Mesangial cell (primary cell): ENCODE measurements around the gene PPM1K. TPM values are rescaled to one million over a fixed set of nuclear protein-coding genes. Genes with fewer than 3 reads are reported as not detected.

ENCODE experiments used
- total RNA-seq: library from RNA; depleted of rRNA; stranded (reverse); fragments of >200 nt; gene quantifications from 2 replicates; pipeline ENCODE4 v1.2.3, GENCODE V29; 2015

Gene PPM1K
- total RNA-seq, result 3.7 and 11.6 TPM in 2 replicates

GRCh38 chr4:88284439-88285234 lies at the start of gene PPM1K:
Gene PPM1K, minus strand, starts transcription at chr4:88284561. Its CDS starts 5,978 bp downstream, at chr4:88278583.

Other genes with a start within 250 kb of the PPM1K start
- gene ABCG2, start 125.9 kb downstream of the PPM1K start, total RNA-seq, result 1.1 TPM in 1 of 2 replicates, not detected in the other
- 2.3 and 8.5 TPM in 2 replicates for gene HERC6, start 94.3 kb upstream of the PPM1K start, total RNA-seq
- 0.33 and 0.76 TPM in 2 replicates for gene HERC5, start 172.6 kb upstream of the PPM1K start, total RNA-seq
- 49.2 and 68.7 TPM in 2 replicates for gene PYURF, start 239.2 kb upstream of the PPM1K start, total RNA-seq